HG03520 (cell line): ENCODE measurements around the gene ICE1.
A peak's percentile ranks its signal among the peaks of the same experiment; 100 is the strongest.
"Not testable (repeated sequence)": the region's sequence is repeated elsewhere in the genome, so short reads cannot be mapped to it uniquely, and the experiment has no call there.

Experiments used
- ATAC-seq: cut with Tn5 transposase; IDR thresholded peaks from one replicate; pipeline ENCODE4 v1.9.1; 2021; ENCODE audit warnings: mild to moderate bottlenecking, moderate library complexity; ENCODE audit not compliant: unreplicated experiment

The ICE1 gene

GRCh38 chr5:5432020-5432707, 9.7 kb downstream of the ICE1 start:
- ATAC-seq: no peak

GRCh38 chr5:5436203-5436760, 13.8 kb downstream of the ICE1 start:
- ATAC-seq: no peak

- no peak for ATAC-seq
These were observed 15.0 kb downstream of the ICE1 start for GRCh38 chr5:5437227-5438172.

DNA sequence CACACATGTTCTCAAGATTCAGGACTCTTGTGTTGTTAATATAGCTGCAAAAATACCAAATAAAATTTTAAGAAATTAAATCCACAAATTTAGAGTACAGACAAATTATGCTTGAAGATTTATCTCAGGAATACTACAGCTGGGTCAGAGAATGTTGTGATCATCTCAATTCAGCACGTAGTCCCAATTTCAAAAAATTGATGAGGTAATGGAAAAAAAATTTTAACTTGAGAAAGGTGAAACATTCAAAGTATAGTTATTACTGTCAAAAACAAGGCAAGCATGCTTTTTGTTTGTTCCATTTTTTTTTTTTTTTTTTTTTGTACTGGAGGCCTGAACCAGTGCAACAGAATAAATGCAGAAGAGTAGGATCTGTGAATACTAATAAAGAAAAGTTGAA, 29.4 kb downstream of the ICE1 start:
- ATAC-seq: no peak

GRCh38 chr5:5453131-5453530, 30.7 kb downstream of the ICE1 start:
- no peak for ATAC-seq

DNA sequence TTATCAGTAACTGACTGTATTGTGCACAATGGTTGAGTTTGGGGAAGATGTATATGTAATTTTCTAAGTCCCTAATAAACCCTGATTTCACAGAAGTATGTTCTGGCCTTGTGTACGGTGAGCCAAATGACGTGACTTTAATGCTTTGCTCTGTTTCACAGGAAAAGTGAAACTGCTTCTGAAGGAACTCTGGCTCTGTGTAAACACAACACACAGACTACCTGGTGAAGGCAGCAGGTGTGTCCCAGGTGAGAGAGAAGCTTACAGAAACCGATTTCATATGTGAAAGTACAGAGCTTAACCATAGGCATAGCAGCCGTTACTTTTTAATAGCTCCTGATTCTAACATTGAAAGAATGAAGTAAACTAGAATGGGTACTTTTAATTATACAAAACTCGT, 31.9 kb downstream of the ICE1 start:
- ATAC-seq: no peak

GRCh38 chr5:5456858-5457257, 34.4 kb downstream of the ICE1 start:
- ATAC-seq: no peak

DNA sequence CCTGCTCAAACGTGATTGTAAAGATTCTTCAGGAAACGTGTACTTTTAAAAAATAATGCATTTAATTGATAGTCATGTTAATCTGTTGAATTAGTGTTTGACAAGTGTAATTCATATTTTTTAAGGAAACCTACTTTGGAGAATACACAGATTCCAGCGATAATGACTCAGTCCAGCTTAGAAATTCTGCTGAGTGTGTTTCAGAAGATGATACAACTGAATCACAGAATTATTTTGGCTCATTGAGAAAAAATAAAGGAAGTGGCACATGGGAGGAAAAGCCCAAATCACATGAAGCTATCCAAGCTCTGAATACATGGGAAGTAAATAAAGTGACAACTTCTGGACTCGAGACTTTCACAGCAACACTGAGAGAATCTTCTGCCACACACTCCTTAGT, 37.8 kb downstream of the ICE1 start:
- ATAC-seq: no peak

- ATAC-seq: no peak
These were observed 38.5 kb downstream of the ICE1 start for GRCh38 chr5:5461012-5461411.

- no peak for ATAC-seq
These were observed 41.7 kb downstream of the ICE1 start for GRCh38 chr5:5464036-5464715.

DNA sequence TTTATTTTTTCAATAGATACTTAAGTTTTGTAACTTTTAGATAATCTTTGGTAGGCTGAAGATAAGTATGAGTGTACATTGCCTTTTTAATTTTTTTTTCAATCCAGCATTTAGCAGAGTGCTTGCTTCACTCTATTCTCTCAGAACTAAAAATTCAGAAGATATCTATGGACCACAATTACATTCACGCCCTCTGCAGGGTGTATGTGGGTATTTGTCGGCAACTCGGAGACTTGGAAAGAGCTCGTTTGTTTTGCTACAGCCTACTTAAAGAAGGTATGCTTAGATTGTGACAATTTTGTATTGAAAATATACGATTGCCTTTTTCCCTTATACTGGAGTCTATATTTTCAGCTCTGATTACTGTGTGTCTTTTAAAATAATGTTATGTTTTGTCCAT, 43.8 kb downstream of the ICE1 start:
- ATAC-seq: no peak

- no peak for ATAC-seq
These were observed 45.3 kb downstream of the ICE1 start for GRCh38 chr5:5467737-5468136.

GRCh38 chr5:5470933-5471332, 48.5 kb downstream of the ICE1 start:
- ATAC-seq: no peak

DNA sequence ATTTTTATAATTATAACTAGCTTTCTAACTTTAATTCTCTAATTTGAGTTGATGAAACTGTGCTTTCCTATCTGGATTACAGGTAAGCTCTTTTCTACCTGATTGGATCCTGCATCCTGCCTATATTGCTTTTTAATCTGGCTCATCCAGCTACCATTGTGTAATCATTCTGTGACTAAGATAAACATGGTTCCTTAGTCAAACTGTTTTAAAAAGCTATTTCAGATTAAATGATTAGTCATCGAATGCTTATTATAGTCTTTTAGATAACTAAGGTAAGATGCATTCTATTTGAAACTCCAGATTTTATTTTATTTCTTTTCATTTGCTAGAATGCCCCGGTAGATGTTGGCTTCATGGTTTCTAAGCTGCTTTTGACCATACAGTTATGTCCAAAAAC, 50.7 kb downstream of the ICE1 start:
- ATAC-seq: no peak

- ATAC-seq: no peak
These were observed 52.5 kb downstream of the ICE1 start for GRCh38 chr5:5474961-5475360.

DNA sequence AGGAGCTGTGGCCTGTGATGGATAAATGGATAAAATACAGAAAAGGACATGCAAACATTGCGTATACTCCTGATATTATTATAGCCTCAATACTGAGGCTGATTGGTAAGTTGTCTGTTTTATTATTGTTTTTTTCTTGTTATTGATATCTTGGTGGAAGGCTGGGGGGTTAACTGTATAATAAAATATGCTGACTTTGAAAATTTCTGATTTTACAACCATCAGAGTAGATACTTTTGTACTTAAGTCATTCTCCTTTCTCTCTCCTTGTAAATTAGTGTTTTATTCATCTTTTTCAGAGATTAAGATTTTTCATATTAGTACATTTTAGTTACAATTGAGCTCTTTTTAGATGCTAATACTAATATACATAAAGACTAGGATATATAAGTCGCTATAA, 53.5 kb downstream of the ICE1 start:
- no peak for ATAC-seq

- ATAC-seq: not testable (repeated sequence)
These were observed 57.1 kb downstream of the ICE1 start for GRCh38 chr5:5479578-5479977.

DNA sequence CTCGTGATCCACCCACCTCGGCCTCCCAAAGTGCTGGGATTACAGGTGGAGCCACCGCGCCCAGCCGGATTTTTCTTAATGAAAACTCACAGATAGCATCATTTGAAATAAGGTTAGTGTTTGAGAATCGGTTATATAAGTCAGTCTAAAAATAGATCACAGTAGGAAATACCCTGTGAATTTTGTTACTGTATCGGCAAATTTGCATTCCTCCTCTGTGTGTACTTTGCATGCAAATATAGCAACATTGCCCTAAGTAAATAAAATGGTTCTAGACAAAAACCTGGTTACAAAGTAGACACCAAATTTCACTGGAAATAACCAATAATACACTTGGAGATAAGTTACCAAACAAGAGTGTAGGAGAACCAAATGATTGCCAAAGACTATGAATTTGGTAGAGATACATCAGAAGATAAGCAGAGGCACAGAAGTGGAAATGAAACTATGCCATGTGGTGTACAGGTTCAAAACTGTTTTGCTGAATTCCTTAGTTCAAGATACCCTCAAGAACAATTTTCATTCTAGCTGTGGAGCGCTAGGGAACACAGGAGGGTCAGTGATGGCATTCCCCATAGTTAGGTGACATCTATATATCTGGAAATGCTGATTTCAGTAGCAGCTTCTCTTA, 58.1 kb downstream of the ICE1 start:
- peak; percentile 50 for ATAC-seq

- peak; percentile 66 for ATAC-seq
These were observed 58.7 kb downstream of the ICE1 start for GRCh38 chr5:5481206-5481605.

GRCh38 chr5:5481633-5482032, 59.2 kb downstream of the ICE1 start:
- no peak for ATAC-seq

- ATAC-seq: no peak
These were observed 60.9 kb downstream of the ICE1 start for GRCh38 chr5:5483350-5483749.
